ENCODE data around the gene PLAC9. TPM values are rescaled to one million over a fixed set of nuclear protein-coding genes. Genes with fewer than 3 reads are reported as not detected.

The PLAC9 gene
- total RNA-seq, 1 donor from 2014 or later: 1.5 TPM

GRCh38 chr10:80154978-80155695 lies 22.6 kb downstream of the PLAC9 start:
- Histone ChIP-seq H3K4me1 (ENCODE audit: insufficient read depth, low read length) (peaks cover 48% of the 10 kb centered on the region), H3K9ac (ENCODE audit: low read length) (peak overlapping the region; percentile 68), H3K9me3 (ENCODE audit: insufficient read depth, low read depth, low read length) (no peaks in the 10 kb centered on the region), H3K4me3 (ENCODE audit: insufficient read depth, low read depth, low read length) (peak overlapping the region; percentile 3), H3K79me2 (ENCODE audit: insufficient read depth, low read length) (no peaks in the 10 kb centered on the region), H3K36me3 (ENCODE audit: insufficient read depth, low read length) (peaks cover 23% of the 10 kb centered on the region), H3K27ac (ENCODE audit: low read depth, low read length) (peak overlapping the region; percentile 82), H4K20me1 (ENCODE audit: insufficient read depth, low read length) (peaks cover 13% of the 10 kb centered on the region), H3K27me3 (ENCODE audit: insufficient read depth, low read length) (no peaks in the 10 kb centered on the region), H2AFZ (ENCODE audit: low read depth, low read length) (no peak overlapping the region), H3K4me2 (ENCODE audit: low read length) (peak overlapping the region; percentile 64)
- DNase-seq (ENCODE audit: low read depth) (peak; percentile 97), FAIRE-seq (peak; percentile 69)
- H3K4me1 Mint-ChIP-seq (ENCODE audit: low read depth, unreplicated experiment): peaks cover 52% of the 10 kb centered on the region
- H3K4me3 Mint-ChIP-seq (ENCODE audit: unreplicated experiment): peak overlapping the region; percentile 36
- no peaks in the 10 kb centered on the region for H3K27me3 Mint-ChIP-seq (ENCODE audit: low read depth, unreplicated experiment)
- TF ChIP-seq CTCF (IDR thresholded peaks at IDR 0.05; ENCODE audit: insufficient read depth, low read depth, low read length) (no peak), EZH2 (IDR thresholded peaks at IDR 0.05; ENCODE audit: insufficient read depth, low read length) (no peak)
- peaks cover 38% of the 10 kb centered on the region for H3K36me3 Mint-ChIP-seq (ENCODE audit: low read depth, unreplicated experiment)
- H3K9me3 Mint-ChIP-seq (ENCODE audit: unreplicated experiment): no peaks in the 10 kb centered on the region
- peak overlapping the region; percentile 79 for H3K27ac Mint-ChIP-seq (ENCODE audit: unreplicated experiment)

DNA sequence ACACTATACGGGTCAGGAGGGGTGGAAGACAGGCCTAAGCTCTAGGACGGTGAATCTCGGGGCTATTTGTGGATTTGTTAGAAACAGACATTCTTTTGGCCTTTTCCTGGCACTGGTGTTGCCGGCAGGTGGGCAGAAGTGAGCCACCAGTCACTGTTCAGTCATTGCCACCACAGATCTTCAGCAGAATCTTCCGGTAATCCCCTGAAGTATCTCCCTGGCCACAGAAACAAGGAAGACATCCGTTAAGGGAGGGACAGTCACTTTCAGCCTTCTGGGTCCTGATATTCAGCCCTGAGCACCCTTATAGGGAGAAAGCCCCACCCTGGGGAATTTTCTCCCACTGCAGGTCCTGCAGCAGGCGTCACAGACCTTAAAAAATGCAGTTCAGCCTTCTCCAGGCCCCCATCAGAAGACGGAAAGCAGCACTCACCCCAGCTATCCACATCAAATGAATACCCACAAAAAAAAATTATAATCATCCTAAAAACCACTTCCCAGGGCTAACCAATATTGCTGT lies 23.2 kb downstream of the PLAC9 start:
- Histone ChIP-seq H4K20me1 (ENCODE audit: insufficient read depth, low read length) (peaks cover 11% of the 10 kb centered on the region), H3K36me3 (ENCODE audit: insufficient read depth, low read length) (peaks cover 23% of the 10 kb centered on the region), H3K4me2 (ENCODE audit: low read length) (peak overlapping the region; percentile 64), H3K27me3 (ENCODE audit: insufficient read depth, low read length) (no peaks in the 10 kb centered on the region), H3K27ac (ENCODE audit: low read depth, low read length) (peak overlapping the region; percentile 82), H3K4me1 (ENCODE audit: insufficient read depth, low read length) (peaks cover 48% of the 10 kb centered on the region), H3K79me2 (ENCODE audit: insufficient read depth, low read length) (no peaks in the 10 kb centered on the region), H3K4me3 (ENCODE audit: insufficient read depth, low read depth, low read length) (peak overlapping the region; percentile 3), H3K9me3 (ENCODE audit: insufficient read depth, low read depth, low read length) (no peaks in the 10 kb centered on the region), H2AFZ (ENCODE audit: low read depth, low read length) (no peak overlapping the region), H3K9ac (ENCODE audit: low read length) (peak overlapping the region; percentile 68)
- Mint-ChIP-seq H3K27me3 (ENCODE audit: low read depth, unreplicated experiment) (no peaks in the 10 kb centered on the region), H3K4me3 (ENCODE audit: unreplicated experiment) (peak overlapping the region; percentile 23), H3K9me3 (ENCODE audit: unreplicated experiment) (no peaks in the 10 kb centered on the region), H3K4me1 (ENCODE audit: low read depth, unreplicated experiment) (peaks cover 49% of the 10 kb centered on the region), H3K27ac (ENCODE audit: unreplicated experiment) (peak overlapping the region; percentile 79), H3K36me3 (ENCODE audit: low read depth, unreplicated experiment) (peaks cover 33% of the 10 kb centered on the region)
- no peak for TF ChIP-seq CTCF (IDR thresholded peaks at IDR 0.05; ENCODE audit: insufficient read depth, low read depth, low read length)
- TF ChIP-seq EZH2 (IDR thresholded peaks at IDR 0.05; ENCODE audit: insufficient read depth, low read length): no peak
- FAIRE-seq (no peak), DNase-seq (ENCODE audit: low read depth) (no peak)

DNA sequence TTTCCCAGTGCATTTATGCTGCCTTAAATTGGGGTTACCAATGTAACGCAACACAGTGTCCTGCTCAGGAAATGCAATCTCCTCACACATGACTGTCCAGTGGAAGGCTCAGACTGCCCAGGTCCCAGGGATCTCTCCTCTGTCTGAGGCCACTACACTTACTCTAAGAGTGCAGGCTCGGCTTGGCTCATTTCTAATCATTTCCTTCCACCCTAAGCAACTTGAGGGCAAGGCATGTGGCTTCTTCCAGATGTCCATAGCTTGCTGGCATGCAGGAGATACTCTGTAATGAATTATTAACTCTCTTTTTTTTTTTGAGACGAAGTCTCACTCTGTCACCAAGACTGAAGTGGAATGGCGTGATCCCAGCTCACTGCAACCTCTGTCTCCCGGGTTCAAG lies 23.7 kb downstream of the PLAC9 start:
- peaks cover 48% of the 10 kb centered on the region for H3K4me1 ChIP-seq (ENCODE audit: insufficient read depth, low read length)
- no peaks in the 10 kb centered on the region for H3K9me3 Mint-ChIP-seq (ENCODE audit: unreplicated experiment)
- peak overlapping the region; percentile 64 for H3K4me2 ChIP-seq (ENCODE audit: low read length)
- peak overlapping the region; percentile 79 for H3K27ac Mint-ChIP-seq (ENCODE audit: unreplicated experiment)
- H3K27me3 ChIP-seq (ENCODE audit: insufficient read depth, low read length): no peaks in the 10 kb centered on the region
- TF ChIP-seq EZH2 (IDR thresholded peaks at IDR 0.05; ENCODE audit: insufficient read depth, low read length) (no peak), CTCF (IDR thresholded peaks at IDR 0.05; ENCODE audit: insufficient read depth, low read depth, low read length) (no peak)
- H2AFZ ChIP-seq (ENCODE audit: low read depth, low read length): no peak overlapping the region
- H3K9ac ChIP-seq (ENCODE audit: low read length): peak overlapping the region; percentile 68
- no peak overlapping the region for H3K4me3 ChIP-seq (ENCODE audit: insufficient read depth, low read depth, low read length)
- DNase-seq (ENCODE audit: low read depth) (peak; percentile 14), FAIRE-seq (no peak)
- H3K36me3 ChIP-seq (ENCODE audit: insufficient read depth, low read length): peaks cover 23% of the 10 kb centered on the region
- peak overlapping the region; percentile 82 for H3K27ac ChIP-seq (ENCODE audit: low read depth, low read length)
- H4K20me1 ChIP-seq (ENCODE audit: insufficient read depth, low read length): peaks cover 16% of the 10 kb centered on the region
- no peak overlapping the region for H3K4me3 Mint-ChIP-seq (ENCODE audit: unreplicated experiment)
- H3K79me2 ChIP-seq (ENCODE audit: insufficient read depth, low read length): no peaks in the 10 kb centered on the region
- no peaks in the 10 kb centered on the region for H3K27me3 Mint-ChIP-seq (ENCODE audit: low read depth, unreplicated experiment)
- H3K36me3 Mint-ChIP-seq (ENCODE audit: low read depth, unreplicated experiment): peaks cover 34% of the 10 kb centered on the region
- H3K4me1 Mint-ChIP-seq (ENCODE audit: low read depth, unreplicated experiment): peaks cover 49% of the 10 kb centered on the region
- no peaks in the 10 kb centered on the region for H3K9me3 ChIP-seq (ENCODE audit: insufficient read depth, low read depth, low read length)

Measured in astrocyte (in vitro differentiated cells and primary cell).